ENCODE results near the gene TUBA4B. TPM values are rescaled to one million over a fixed set of nuclear protein-coding genes. Genes with fewer than 3 reads are reported as not detected.

TUBA4B gene
- total RNA-seq, 2 donors from 2014 or later = not detected

DNA sequence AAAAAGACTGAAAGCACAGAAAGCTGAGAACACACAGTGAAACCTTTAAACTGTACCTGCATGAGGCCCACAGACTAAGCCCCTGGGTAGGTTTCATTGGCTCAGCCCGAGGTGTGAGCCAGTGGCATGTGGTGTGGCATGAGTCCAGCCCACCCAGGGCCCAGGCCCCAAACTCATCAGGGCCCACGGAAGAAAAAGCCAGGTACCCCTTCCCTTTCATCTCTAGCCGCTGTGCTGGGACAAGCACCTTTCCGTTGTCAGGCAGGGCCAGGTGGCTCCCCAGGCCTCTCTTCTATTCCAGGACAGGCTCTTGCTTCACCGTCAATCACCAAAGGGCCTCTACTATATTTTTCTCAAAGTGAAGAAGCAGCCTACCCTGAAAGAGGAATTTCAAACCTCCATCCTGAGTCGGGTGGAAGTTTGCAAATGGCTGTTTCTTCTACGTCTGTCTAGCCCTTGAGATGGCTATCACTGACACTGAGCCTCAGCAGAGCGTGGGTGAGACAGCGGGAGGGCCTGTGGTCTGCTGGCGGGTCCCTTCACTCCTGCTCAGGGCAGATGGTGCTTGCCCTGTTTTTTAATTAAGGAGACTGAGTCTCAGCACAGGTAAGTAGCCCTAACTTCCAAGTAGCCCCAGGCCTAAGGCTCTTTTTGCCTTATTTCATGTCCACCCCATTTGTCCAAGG lies 34.7 kb downstream of the TUBA4B start:
- intact Hi-C loops (cut with DNase I) = no loop called here
- no peak overlapping the region for H3K9ac ChIP-seq (ENCODE audit: low read depth in 2 of 2, low read length in 2 of 2)
- H3K9me3 ChIP-seq = no peaks in the 10 kb centered on the region
- no peaks in the 10 kb centered on the region for H3K36me3 ChIP-seq
- no peak for DNase-seq
- H3K4me1 ChIP-seq = no peaks in the 10 kb centered on the region
- TF ChIP-seq, protein P1, sequence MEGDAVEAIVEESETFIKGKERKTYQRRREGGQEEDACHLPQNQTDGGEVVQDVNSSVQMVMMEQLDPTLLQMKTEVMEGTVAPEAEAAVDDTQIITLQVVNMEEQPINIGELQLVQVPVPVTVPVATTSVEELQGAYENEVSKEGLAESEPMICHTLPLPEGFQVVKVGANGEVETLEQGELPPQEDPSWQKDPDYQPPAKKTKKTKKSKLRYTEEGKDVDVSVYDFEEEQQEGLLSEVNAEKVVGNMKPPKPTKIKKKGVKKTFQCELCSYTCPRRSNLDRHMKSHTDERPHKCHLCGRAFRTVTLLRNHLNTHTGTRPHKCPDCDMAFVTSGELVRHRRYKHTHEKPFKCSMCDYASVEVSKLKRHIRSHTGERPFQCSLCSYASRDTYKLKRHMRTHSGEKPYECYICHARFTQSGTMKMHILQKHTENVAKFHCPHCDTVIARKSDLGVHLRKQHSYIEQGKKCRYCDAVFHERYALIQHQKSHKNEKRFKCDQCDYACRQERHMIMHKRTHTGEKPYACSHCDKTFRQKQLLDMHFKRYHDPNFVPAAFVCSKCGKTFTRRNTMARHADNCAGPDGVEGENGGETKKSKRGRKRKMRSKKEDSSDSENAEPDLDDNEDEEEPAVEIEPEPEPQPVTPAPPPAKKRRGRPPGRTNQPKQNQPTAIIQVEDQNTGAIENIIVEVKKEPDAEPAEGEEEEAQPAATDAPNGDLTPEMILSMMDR (IDR thresholded peaks at IDR 0.05) = no peak
- no peak overlapping the region for H3K4me3 ChIP-seq
- H3K27ac ChIP-seq = no peak overlapping the region
- H3K27me3 ChIP-seq = no peaks in the 10 kb centered on the region

DNA sequence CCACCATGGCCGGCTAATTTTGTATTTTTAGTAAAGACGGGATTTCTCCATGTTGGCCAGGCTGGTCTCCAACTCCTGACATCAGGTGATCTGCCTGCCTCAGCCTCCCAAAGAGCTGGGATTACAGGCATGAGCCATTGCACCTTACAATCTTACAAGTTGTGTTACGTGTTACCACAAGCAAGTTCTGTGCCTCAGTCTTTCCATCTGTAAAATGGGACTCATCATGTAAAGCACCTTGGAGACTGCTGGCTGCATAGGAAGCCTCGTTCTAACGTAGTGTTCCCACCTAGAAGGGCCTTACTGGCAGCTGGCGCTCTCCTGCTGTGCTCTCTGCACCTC lies 36.1 kb downstream of the TUBA4B start:
- intact Hi-C loops (cut with DNase I) = no loop called here
- Histone ChIP-seq H3K27me3 (no peaks in the 10 kb centered on the region), H3K4me1 (no peaks in the 10 kb centered on the region), H3K9ac (ENCODE audit: low read depth in 2 of 2, low read length in 2 of 2) (no peak overlapping the region), H3K36me3 (no peaks in the 10 kb centered on the region), H3K27ac (no peak overlapping the region), H3K4me3 (no peak overlapping the region), H3K9me3 (no peaks in the 10 kb centered on the region)
- DNase-seq = no peak
- TF ChIP-seq, protein P1 (IDR thresholded peaks at IDR 0.05) = no peak

DNA sequence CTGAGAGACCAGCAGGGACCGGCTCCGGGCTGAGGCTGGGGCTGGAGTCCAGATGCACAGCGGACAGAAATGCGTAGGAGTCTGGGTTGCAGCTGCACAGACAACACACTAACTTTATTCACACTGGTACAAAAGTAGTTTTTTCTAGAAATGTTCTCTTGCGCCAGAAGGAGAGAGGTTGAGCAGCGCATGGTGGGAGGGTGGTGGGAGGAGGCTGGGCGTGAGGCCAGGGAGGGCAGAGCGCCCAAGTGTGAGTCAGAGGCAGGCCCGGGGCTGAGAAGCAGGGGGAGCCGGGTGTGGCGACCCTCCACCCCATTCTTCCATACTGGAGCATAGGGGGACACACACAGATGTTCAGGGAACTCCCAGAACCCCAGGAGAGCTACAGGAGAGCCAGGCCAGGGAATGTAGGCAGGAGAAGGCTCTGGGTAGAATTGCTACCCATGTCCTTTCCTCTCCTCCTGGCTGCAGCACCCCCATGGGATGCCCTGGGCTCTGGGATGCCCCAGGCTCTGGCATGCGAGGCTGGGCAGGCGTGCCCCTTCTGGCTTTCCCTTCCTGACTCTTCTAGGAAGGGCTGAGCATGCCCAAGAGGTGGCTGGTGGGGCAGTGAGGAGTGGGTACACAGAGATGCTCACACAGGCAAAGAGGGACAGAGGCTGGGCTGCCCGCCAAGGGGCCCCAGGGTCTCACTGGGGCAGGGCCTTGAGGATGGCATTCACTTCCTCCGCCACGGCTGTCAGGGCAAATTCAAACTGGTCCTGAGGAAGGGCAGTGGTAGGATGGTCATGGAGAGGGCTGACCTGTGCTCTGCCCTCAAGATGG lies 36.7 kb downstream of the TUBA4B start:
- H3K27ac ChIP-seq = no peak overlapping the region
- no peak for DNase-seq
- no peaks in the 10 kb centered on the region for H3K27me3 ChIP-seq
- H3K4me3 ChIP-seq = no peak overlapping the region
- no peak overlapping the region for H3K9ac ChIP-seq (ENCODE audit: low read depth in 2 of 2, low read length in 2 of 2)
- no peaks in the 10 kb centered on the region for H3K9me3 ChIP-seq
- H3K4me1 ChIP-seq = no peaks in the 10 kb centered on the region
- intact Hi-C loops (cut with DNase I) = loop anchor here (10.0 kb wide), 1 partner anchor 65 kb away; the partner anchor contains the start of genes ANKZF1 and ATG9A
- TF ChIP-seq, protein P1 (IDR thresholded peaks at IDR 0.05) = no peak
- H3K36me3 ChIP-seq = no peaks in the 10 kb centered on the region

DNA sequence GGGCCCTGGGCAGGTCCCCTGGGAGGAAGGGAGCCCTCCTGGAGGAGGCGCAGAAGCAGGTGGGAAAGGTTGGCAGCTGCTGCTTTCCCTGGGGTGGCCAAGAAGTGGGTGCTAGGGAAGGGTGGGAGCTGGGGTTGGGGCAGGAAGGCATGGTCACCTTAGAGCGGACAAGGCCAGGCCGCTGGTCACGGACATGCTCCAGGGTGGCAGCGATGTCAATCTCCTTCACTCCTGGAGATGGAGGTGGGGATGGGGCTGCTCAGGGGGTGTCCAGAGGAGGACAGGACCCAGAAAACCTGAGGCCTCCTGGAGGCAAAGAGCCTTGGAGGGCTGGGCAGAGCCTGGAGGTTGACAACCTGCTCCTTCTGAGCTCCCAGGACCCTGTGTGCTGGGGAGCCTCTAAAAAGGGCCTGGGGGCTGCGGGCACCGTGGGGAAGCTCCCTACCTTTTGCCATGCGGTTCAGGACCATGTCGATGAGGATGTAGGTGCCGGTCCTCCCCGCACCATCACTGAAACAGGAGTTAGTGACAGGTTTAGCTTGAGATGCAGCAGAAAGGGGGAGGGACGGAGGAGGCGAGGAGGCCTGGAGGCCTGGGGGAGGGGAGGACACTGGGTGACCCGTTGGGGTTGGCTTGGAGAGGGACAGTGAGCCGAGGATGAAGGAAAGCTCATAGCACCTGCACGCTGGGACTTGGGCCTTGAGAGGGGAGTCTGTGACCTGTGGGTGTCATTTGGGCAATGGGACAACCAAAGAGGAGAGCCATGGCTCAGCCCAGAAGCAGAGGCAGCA lies 37.5 kb downstream of the TUBA4B start:
- Histone ChIP-seq H3K27ac (no peak overlapping the region), H3K9ac (ENCODE audit: low read depth in 2 of 2, low read length in 2 of 2) (no peak overlapping the region), H3K4me3 (no peak overlapping the region), H3K27me3 (no peaks in the 10 kb centered on the region), H3K9me3 (no peaks in the 10 kb centered on the region), H3K36me3 (no peaks in the 10 kb centered on the region), H3K4me1 (no peaks in the 10 kb centered on the region)
- TF ChIP-seq, protein P1 (IDR thresholded peaks at IDR 0.05) = no peak
- DNase-seq = no peak
- intact Hi-C loops (cut with DNase I) = loop anchor here (10.0 kb wide), 1 partner anchor 66 kb away; the partner anchor contains the start of genes ANKZF1 and ATG9A

DNA sequence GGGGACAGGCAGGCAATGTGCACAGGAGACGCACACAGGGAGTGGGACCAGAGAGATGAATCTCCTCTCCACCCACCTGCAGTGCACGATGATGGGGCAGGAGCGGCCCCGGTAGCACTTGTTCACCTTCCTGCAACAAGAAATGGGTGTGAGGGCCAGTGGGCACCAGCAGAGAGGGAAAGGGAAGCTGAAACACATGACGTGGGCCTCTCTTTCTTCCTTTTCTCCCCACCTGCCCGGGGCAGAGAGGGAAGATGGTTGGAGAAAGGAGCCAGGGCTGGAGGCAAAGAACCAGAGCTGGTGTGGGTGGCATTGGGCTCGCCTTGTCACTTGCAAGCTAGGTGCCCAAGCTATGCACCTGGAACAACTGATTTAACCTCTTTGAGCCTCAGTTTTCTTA lies 38.4 kb downstream of the TUBA4B start:
- intact Hi-C loops (cut with DNase I) = loop anchor here (10.0 kb wide), 1 partner anchor 67 kb away; the partner anchor contains the start of genes ANKZF1 and ATG9A
- H3K27ac ChIP-seq = no peak overlapping the region
- no peak overlapping the region for H3K9ac ChIP-seq (ENCODE audit: low read depth in 2 of 2, low read length in 2 of 2)
- TF ChIP-seq, protein P1 (IDR thresholded peaks at IDR 0.05) = no peak
- H3K36me3 ChIP-seq = no peaks in the 10 kb centered on the region
- no peaks in the 10 kb centered on the region for H3K9me3 ChIP-seq
- no peak for DNase-seq
- no peaks in the 10 kb centered on the region for H3K4me1 ChIP-seq
- no peak overlapping the region for H3K4me3 ChIP-seq
- H3K27me3 ChIP-seq = no peaks in the 10 kb centered on the region
